GM23338 (cell line): ENCODE results near the gene XKR8. TPM values are rescaled to one million over a fixed set of nuclear protein-coding genes. Genes with fewer than 3 reads are reported as not detected.
"Not testable (repeated sequence)": the region's sequence is repeated elsewhere in the genome, so short reads cannot be mapped to it uniquely, and the experiment has no call there.

ENCODE experiments used
- ATAC-seq: fragments of 200-7000 bp; cut with Tn5 transposase; 3 replicates; pipeline ENCODE4 v1.9.1; 2020
- DNase-seq: peaks from one replicate; pipeline ENCODE4 v3.0.0-alpha.2; 2015; ENCODE audit warnings: low spot score
- H2AFZ ChIP-seq: fragments of 200-600 bp; sonication (generic); 2 replicates; pipeline ENCODE4 v1.8.0; 2016; ENCODE audit warnings: antibody characterized with exemption, mild to moderate bottlenecking, moderate library complexity
- H3F3A ChIP-seq: fragments of 200-600 bp; sonication (generic); replicated peaks from 2 replicates; pipeline ENCODE4 v1.8.0; 2017; ENCODE audit warnings: antibody characterized with exemption, mixed run types, low read depth
- H3K27ac ChIP-seq: fragments of 200-600 bp; sonication (generic); 2 replicates; pipeline ENCODE4 v1.6.1; 2016; ENCODE audit warnings: low read depth
- H3K27me3 ChIP-seq: fragments of 200-600 bp; sonication (generic); 2 replicates; pipeline ENCODE4 v1.8.0; 2016; ENCODE audit warnings: mild to moderate bottlenecking, mixed run types, moderate library complexity; ENCODE audit not compliant: insufficient read depth
- H3K36me3 ChIP-seq: fragments of 200-600 bp; sonication (generic); 2 replicates; pipeline ENCODE4 v1.8.0; 2016; ENCODE audit warnings: mild to moderate bottlenecking; ENCODE audit not compliant: insufficient read depth
- H3K4me1 ChIP-seq: fragments of 200-600 bp; sonication (generic); 2 replicates; pipeline ENCODE4 v1.8.0; 2016; ENCODE audit warnings: mild to moderate bottlenecking, moderate library complexity; ENCODE audit not compliant: insufficient read depth
- H3K4me2 ChIP-seq: fragments of 200-600 bp; sonication (generic); 2 replicates; pipeline ENCODE4 v1.7.1; 2017; ENCODE audit warnings: mixed run types
- H3K4me3 ChIP-seq: fragments of 200-600 bp; sonication (generic); 2 replicates; pipeline ENCODE4 v1.6.1; 2016; ENCODE audit warnings: mixed run types
- H3K79me2 ChIP-seq: fragments of 200-600 bp; sonication (generic); replicated peaks from 2 replicates; pipeline ENCODE4 v1.8.0; 2017; ENCODE audit warnings: mild to moderate bottlenecking; ENCODE audit not compliant: insufficient read depth
- H3K9me2 ChIP-seq: fragments of 200-600 bp; sonication (generic); 2 replicates; pipeline ENCODE4 v1.8.0; 2017; ENCODE audit not compliant: insufficient read depth
- H4K20me1 ChIP-seq: fragments of 200-600 bp; sonication (generic); replicated peaks from 2 replicates; pipeline ENCODE4 v1.8.0; 2017; ENCODE audit warnings: mild to moderate bottlenecking; ENCODE audit not compliant: insufficient read depth
- H3K27ac Mint-ChIP-seq: 2 replicates; pipeline ENCODE4 v1.8.0; 2020; ENCODE audit warnings: inconsistent platforms, mild to moderate bottlenecking, moderate library complexity, mixed read lengths
- H3K27me3 Mint-ChIP-seq: 3 replicates; pipeline ENCODE4 v1.8.0; 2022; ENCODE audit warnings: low read depth, mild to moderate bottlenecking, moderate library complexity, mixed read lengths, inconsistent platforms; ENCODE audit not compliant: insufficient read depth, poor library complexity
- H3K36me3 Mint-ChIP-seq: 3 replicates; pipeline ENCODE4 v1.8.0; 2021; ENCODE audit warnings: low read depth, mild to moderate bottlenecking, inconsistent platforms, moderate library complexity, mixed read lengths
- H3K4me1 Mint-ChIP-seq: 3 replicates; pipeline ENCODE4 v1.8.0; 2020; ENCODE audit warnings: mild to moderate bottlenecking, inconsistent platforms, mixed read lengths
- H3K4me3 Mint-ChIP-seq: 3 replicates; pipeline ENCODE4 v1.8.0; 2021; ENCODE audit warnings: moderate library complexity, mild to moderate bottlenecking, inconsistent platforms, mixed read lengths
- H3K9me3 Mint-ChIP-seq: 3 replicates; pipeline ENCODE4 v1.8.0; 2020; ENCODE audit warnings: moderate library complexity, mild to moderate bottlenecking, inconsistent platforms, mixed read lengths
- CREB1 ChIP-seq: fragments of 250-450 bp; sonication (Bioruptor Pico); IDR thresholded peaks from 2 replicates; pipeline ENCODE4 v1.5.0; 2020; ENCODE audit warnings: low read depth, mild to moderate bottlenecking, moderate library complexity
- CTCF ChIP-seq, 2 experiments: fragments of 200-600 bp in 1 of 2; sonication (generic) in 1 of 2; conservative IDR thresholded peaks; 2 replicates each; pipeline versions ENCODE4 v1.5.1 to v1.6.1; 2016 to 2017; ENCODE audit warnings: antibody characterized with exemption in 2 of 2, low read depth in 2 of 2, mild to moderate bottlenecking in 2 of 2, moderate library complexity in 1 of 2
- ETS1 ChIP-seq: IDR thresholded peaks from 2 replicates; pipeline ENCODE4 v1.6.1; 2016; ENCODE audit warnings: antibody characterized with exemption
- NANOG ChIP-seq: IDR thresholded peaks from 2 replicates; pipeline ENCODE4 v1.6.1; 2016; ENCODE audit warnings: antibody characterized with exemption, borderline replicate concordance
- POLR2AphosphoS5 ChIP-seq: IDR thresholded peaks from 2 replicates; pipeline ENCODE4 v1.6.1; 2016; ENCODE audit warnings: antibody characterized with exemption, low read depth
- REST ChIP-seq: IDR thresholded peaks from one replicate; pipeline ENCODE4 v1.6.1; 2018; ENCODE audit warnings: antibody characterized with exemption; ENCODE audit not compliant: unreplicated experiment
- STAT1 ChIP-seq: IDR thresholded peaks from one replicate; pipeline ENCODE4 v1.6.1; 2016; ENCODE audit warnings: antibody characterized with exemption; ENCODE audit not compliant: unreplicated experiment
- ZNF462 ChIP-seq: fragments of 250-450 bp; sonication (Bioruptor Pico); IDR thresholded peaks from 2 replicates; pipeline ENCODE4 v1.5.0; 2020; ENCODE audit warnings: mild to moderate bottlenecking, moderate library complexity
- polyA plus RNA-seq: library from polyadenylated mRNA; unstranded; fragments of >200 nt; fragmentation: Nextera tagmentation; extraction: Ambion mirVana; gene quantifications from 2 replicates; pipeline ENCODE4 v1.2.1, GENCODE V29; 2016
- total RNA-seq: library from RNA; depleted of rRNA; stranded (reverse); fragments of >200 nt; shearing (Covaris generic); gene quantifications from 2 replicates; pipeline ENCODE4 v1.2.3, GENCODE V29; 2014

XKR8 gene
- total and polyA plus RNA-seq, 2 experiments from 2014 or later, result 8.2 to 13.1 TPM

GRCh38 chr1:28002600-28002999 lies 42.8 kb downstream of the XKR8 start (continued):
- TF ChIP-seq ZNF462 (CRISPR knock-in tag), result no peak
- no peak for TF ChIP-seq CREB1 (CRISPR knock-in tag)
- TF ChIP-seq NANOG, result no peak
- no peak for TF ChIP-seq STAT1

GRCh38 chr1:28003117-28003516 lies 43.3 kb downstream of the XKR8 start:
- not testable (repeated sequence) for H3K4me2 ChIP-seq, H3K4me1 Mint-ChIP-seq, H3K4me3 ChIP-seq, H2AFZ ChIP-seq, DNase-seq, ATAC-seq, H3K27me3 Mint-ChIP-seq, H3K79me2 ChIP-seq, H3K27me3 ChIP-seq, H3K27ac ChIP-seq, H3K4me1 ChIP-seq, H3F3A ChIP-seq, H3K9me2 ChIP-seq, H3K4me3 Mint-ChIP-seq, H3K9me3 Mint-ChIP-seq, H4K20me1 ChIP-seq, H3K27ac Mint-ChIP-seq
- H3K36me3 Mint-ChIP-seq, result peaks cover 20% of the 10 kb centered on the region
- peaks cover 17% of the 10 kb centered on the region; the same call in 1 of the 2 replicates for H3K36me3 ChIP-seq

- Mint-ChIP-seq H3K27me3 (peaks cover 4% of the 10 kb centered on the region), H3K36me3 (peaks cover 21% of the 10 kb centered on the region; the same call in 2 of the 3 replicates), H3K9me3 (no peaks in the 10 kb centered on the region), H3K4me1 (no peaks in the 10 kb centered on the region), H3K4me3 (no peak overlapping the region), H3K27ac (no peak overlapping the region)
- Histone ChIP-seq H3K4me1 (no peaks in the 10 kb centered on the region), H3F3A (no peaks in the 10 kb centered on the region), H3K27me3 (no peaks in the 10 kb centered on the region), H3K4me3 (no peak overlapping the region), H3K9me2 (no peaks in the 10 kb centered on the region), H4K20me1 (no peaks in the 10 kb centered on the region; the same call in 1 of the 2 replicates), H2AFZ (no peak overlapping the region), H3K36me3 (peaks cover 21% of the 10 kb centered on the region), H3K27ac (no peak overlapping the region; the same call in 1 of the 2 replicates), H3K79me2 (no peaks in the 10 kb centered on the region), H3K4me2 (no peak overlapping the region)
- DNase-seq (no peak), ATAC-seq (no peak)
- TF ChIP-seq CREB1 (CRISPR knock-in tag) (no peak), REST (no peak), POLR2AphosphoS5 (no peak), ETS1 (no peak), CTCF (conservative IDR thresholded peaks at IDR 0.05; ENCODE audit: low read depth in 2 of 2) (no peak)
Measured at GRCh38 chr1:28010969-28011368, 51.2 kb downstream of the XKR8 start.
